Measurements from ENCODE around the gene AURKAIP1. TPM values are rescaled to one million over a fixed set of nuclear protein-coding genes. Genes with fewer than 3 reads are reported as not detected.

AURKAIP1 gene
- total RNA-seq, 1 donor from 2014 or later, result 104 TPM

GRCh38 chr1:1406821-1407635 lies 32.0 kb upstream of the AURKAIP1 start, which contains the start of gene MRPL20:
MRPL20 (minus strand) TSS chr1:1407293; CDS start chr1:1407217, 76 bp downstream.
- intact Hi-C loops (cut with micrococcal nuclease), result loop anchor here (1.0 to 10.0 kb wide), 6 partner anchors 8 to 318 kb away; partner anchors contain the start of genes ATAD3B, AURKAIP1, CCNL2 and CDK11A

GRCh38 chr1:1406101-1406820 lies 31.3 kb upstream of the AURKAIP1 start:
- intact Hi-C loops (cut with micrococcal nuclease), result loop anchor here (10.0 kb wide), 1 partner anchor 319 kb away; the partner anchor contains the start of gene CDK11A

- intact Hi-C loops (cut with micrococcal nuclease), result loop anchor here (10.0 kb wide), 1 partner anchor 321 kb away; the partner anchor contains the start of gene CDK11A
Observed at GRCh38 chr1:1403653-1404052, 28.6 kb upstream of the AURKAIP1 start.

GRCh38 chr1:1402901-1403392 lies 27.9 kb upstream of the AURKAIP1 start:
- intact Hi-C loops (cut with micrococcal nuclease), result loop anchor here (10.0 kb wide), 1 partner anchor 322 kb away; the partner anchor contains the start of gene CDK11A

GRCh38 chr1:1402072-1402900 lies 27.3 kb upstream of the AURKAIP1 start:
- intact Hi-C loops (cut with micrococcal nuclease), result loop anchor here (10.0 kb wide), 1 partner anchor 323 kb away; the partner anchor contains the start of gene CDK11A

- intact Hi-C loops (cut with micrococcal nuclease), result loop anchor here (10.0 kb wide), 1 partner anchor 323 kb away; the partner anchor contains the start of gene CDK11A
Observed at GRCh38 chr1:1401457-1402010, 26.5 kb upstream of the AURKAIP1 start.

GRCh38 chr1:1400576-1401456 lies 25.8 kb upstream of the AURKAIP1 start:
- intact Hi-C loops (cut with micrococcal nuclease), result loop anchor here (10.0 kb wide), 1 partner anchor 324 kb away; the partner anchor contains the start of gene CDK11A

- intact Hi-C loops (cut with micrococcal nuclease), result loop anchor here (1.0 to 10.0 kb wide), 11 partner anchors 7 to 325 kb away; partner anchors contain the start of genes ATAD3A, ATAD3B, AURKAIP1 and C1orf159
Observed at GRCh38 chr1:1399872-1400575, 25.0 kb upstream of the AURKAIP1 start.

GRCh38 chr1:1399187-1399871 lies 24.3 kb upstream of the AURKAIP1 start, which contains the start of gene CCNL2:
CCNL2 (minus strand) TSS chr1:1399335; CDS start chr1:1399306, 29 bp downstream.
- intact Hi-C loops (cut with micrococcal nuclease), result loop anchor here (1.0 to 2.0 kb wide), 10 partner anchors 8 to 283 kb away; partner anchors contain the start of genes ATAD3A, ATAD3B, AURKAIP1 and C1orf159

- intact Hi-C loops (cut with micrococcal nuclease), result loop anchor here (1.0 to 2.0 kb wide), 10 partner anchors 9 to 282 kb away; partner anchors contain the start of genes ATAD3A, ATAD3B, AURKAIP1 and C1orf159
Observed at GRCh38 chr1:1398677-1399186, 23.7 kb upstream of the AURKAIP1 start.

GRCh38 chr1:1397839-1398523 lies 23.0 kb upstream of the AURKAIP1 start:
- intact Hi-C loops (cut with micrococcal nuclease), result loop anchor here (2.0 kb wide), 4 partner anchors 73 to 281 kb away; partner anchors contain the start of genes ATAD3B, C1orf159 and PUSL1

GRCh38 chr1:1395166-1395565 lies 20.2 kb upstream of the AURKAIP1 start:
- intact Hi-C loops (cut with micrococcal nuclease), result no loop called here

- intact Hi-C loops (cut with micrococcal nuclease), result no loop called here
Observed at GRCh38 chr1:1394116-1394515, 19.1 kb upstream of the AURKAIP1 start.

GRCh38 chr1:1393428-1393827 lies 18.4 kb upstream of the AURKAIP1 start:
- intact Hi-C loops (cut with micrococcal nuclease), result no loop called here

GRCh38 chr1:1393014-1393413 lies 18.0 kb upstream of the AURKAIP1 start:
- intact Hi-C loops (cut with micrococcal nuclease), result no loop called here

- intact Hi-C loops (cut with micrococcal nuclease), result no loop called here
Observed at GRCh38 chr1:1391225-1391624, 16.2 kb upstream of the AURKAIP1 start.

GRCh38 chr1:1390675-1391074 lies 15.7 kb upstream of the AURKAIP1 start:
- intact Hi-C loops (cut with micrococcal nuclease), result no loop called here

All from T-helper 1 cell treated with Interleukin-12 subunit alpha and Interleukin-12 subunit beta and Interleukin-4 antibody, amounts not matched to agents 30 ng/mL and 1 ng/mL, for 36 hours (primary cell).